Body of pancreas (tissue), 4 donors: ENCODE data around the gene CACNA1C.

Experiments
- POLR2A ChIP-seq, 3 donors: fragments of 450-650 bp; IDR thresholded peaks; one replicate each; pipeline ENCODE4 v1.6.1; 2016; ENCODE audit warnings: antibody characterized with exemption in 3 of 3, mild to moderate bottlenecking in 2 of 3
- TF ChIP-seq, protein P1 (sequence below), 7 experiments: fragments of 450-650 bp in 4 of 7; fragments of 200-600 bp in 3 of 7; sonication (generic) in 3 of 7; IDR thresholded peaks; one replicate each; pipeline ENCODE4 v1.5.1; 2016 to 2019; ENCODE audit warnings: antibody characterized with exemption in 7 of 7

- TF ChIP-seq, protein P1, sequence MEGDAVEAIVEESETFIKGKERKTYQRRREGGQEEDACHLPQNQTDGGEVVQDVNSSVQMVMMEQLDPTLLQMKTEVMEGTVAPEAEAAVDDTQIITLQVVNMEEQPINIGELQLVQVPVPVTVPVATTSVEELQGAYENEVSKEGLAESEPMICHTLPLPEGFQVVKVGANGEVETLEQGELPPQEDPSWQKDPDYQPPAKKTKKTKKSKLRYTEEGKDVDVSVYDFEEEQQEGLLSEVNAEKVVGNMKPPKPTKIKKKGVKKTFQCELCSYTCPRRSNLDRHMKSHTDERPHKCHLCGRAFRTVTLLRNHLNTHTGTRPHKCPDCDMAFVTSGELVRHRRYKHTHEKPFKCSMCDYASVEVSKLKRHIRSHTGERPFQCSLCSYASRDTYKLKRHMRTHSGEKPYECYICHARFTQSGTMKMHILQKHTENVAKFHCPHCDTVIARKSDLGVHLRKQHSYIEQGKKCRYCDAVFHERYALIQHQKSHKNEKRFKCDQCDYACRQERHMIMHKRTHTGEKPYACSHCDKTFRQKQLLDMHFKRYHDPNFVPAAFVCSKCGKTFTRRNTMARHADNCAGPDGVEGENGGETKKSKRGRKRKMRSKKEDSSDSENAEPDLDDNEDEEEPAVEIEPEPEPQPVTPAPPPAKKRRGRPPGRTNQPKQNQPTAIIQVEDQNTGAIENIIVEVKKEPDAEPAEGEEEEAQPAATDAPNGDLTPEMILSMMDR (IDR thresholded peaks at IDR 0.05): no peak
- TF ChIP-seq POLR2A (IDR thresholded peaks at IDR 0.05): no peak
These were observed 643.3 kb downstream of the CACNA1C start for GRCh38 chr12:2696136-2696535.
